K562 (cell line): ENCODE measurements around the gene LONRF2. TPM values are rescaled to one million over a fixed set of nuclear protein-coding genes. Genes with fewer than 3 reads are reported as not detected.

Source experiments
- ATAC-seq: fragments of 200-7000 bp; cut with Tn5 transposase; 3 replicates; pipeline ENCODE4 v1.9.1; 2020; ENCODE audit warnings: moderate library complexity
- BruUV-seq: library from RNA; stranded (reverse); fragments of 400-500 nt; replicated peaks from 2 replicates; lab custom pipeline; 2021; lab: Mats Ljungman, UMichigan
- CTCF ChIA-PET: fragments of 300-600 bp; formaldehyde crosslinking; extraction: SDS; loops from one replicate; lab custom pipeline; 2021; ENCODE audit warnings: low intra/inter-chr PET ratio; lab: Yijun Ruan, JAX
- POLR2A ChIA-PET: fragments of 300-600, 350-650 bp; sonication (Branson Sonifier 250); formaldehyde crosslinking; extraction: SDS; loops from one replicate; lab custom pipeline; 2021; ENCODE audit warnings: antibody characterized with exemption, inconsistent platforms; lab: Yijun Ruan, JAX
- DNase-seq, 4 experiments: peaks; one replicate each; pipeline versions ENCODE4 v3.0.0 to v3.0.0-alpha.2; 2011 to 2018; ENCODE audit warnings: low spot score in 3 of 4, mixed read lengths in 3 of 4; ENCODE audit errors: extremely low read depth in 1 of 4
- FAIRE-seq: peaks from 2 replicates; lab custom pipeline; 2011; peaks lifted over from hg19 to GRCh38; lab: Jason Lieb, UNC
- H2AFZ ChIP-seq: 2 replicates; pipeline ENCODE4 v1.6.0; 2011; ENCODE audit warnings: low read depth, low read length, control low read depth, inconsistent platforms
- H3K27ac ChIP-seq: fragments of 200-600 bp; 3 replicates; pipeline ENCODE4 v1.8.0; 2011; ENCODE audit warnings: low read depth, mild to moderate bottlenecking, control low read depth, inconsistent platforms, low read length, moderate library complexity, mixed read lengths; ENCODE audit errors: extremely low read depth
- H3K27me3 ChIP-seq, 2 experiments: fragments of 300-600 bp in 1 of 2; 2 replicates in 1 of 2; 3 replicates in 1 of 2; pipeline versions ENCODE4 v1.6.0 to v1.8.0; 2011; ENCODE audit warnings: inconsistent platforms in 2 of 2, low read length in 2 of 2, mild to moderate bottlenecking in 1 of 2, mixed read lengths in 1 of 2, moderate library complexity in 1 of 2; ENCODE audit not compliant: control insufficient read depth in 2 of 2, insufficient read depth in 2 of 2
- H3K36me3 ChIP-seq: fragments of 300-600 bp; 3 replicates; pipeline ENCODE4 v1.8.0; 2011; ENCODE audit warnings: mild to moderate bottlenecking, low read length, inconsistent platforms; ENCODE audit not compliant: control insufficient read depth, insufficient read depth
- H3K4me1 ChIP-seq, 2 experiments: fragments of 200-600 bp in 1 of 2; replicated peaks in 1 of 2; 2 replicates in 1 of 2; 3 replicates in 1 of 2; pipeline versions ENCODE4 v1.5.1 to v1.8.0; 2011; ENCODE audit warnings: inconsistent platforms in 2 of 2, low read length in 2 of 2, mild to moderate bottlenecking in 1 of 2, mixed read lengths in 1 of 2, moderate library complexity in 1 of 2; ENCODE audit not compliant: control insufficient read depth in 2 of 2, insufficient read depth in 2 of 2
- H3K4me2 ChIP-seq: 2 replicates; pipeline ENCODE4 v1.6.1; 2011; ENCODE audit warnings: low read length, control low read depth, inconsistent platforms, mixed read lengths; ENCODE audit not compliant: insufficient read depth
- H3K4me3 ChIP-seq: fragments of 200-600 bp; sonication (generic), shearing (Covaris generic); 2 replicates; pipeline ENCODE4 v1.5.1; 2016; ENCODE audit warnings: control low read depth, inconsistent platforms
- H3K79me2 ChIP-seq: fragments of 200-600 bp; 3 replicates; pipeline ENCODE4 v1.8.0; 2011; ENCODE audit warnings: low read length, inconsistent platforms; ENCODE audit not compliant: control insufficient read depth, insufficient read depth
- H3K9ac ChIP-seq, 2 experiments: 2 replicates each; pipeline versions ENCODE4 v1.6.0 to v1.6.1; 2011; ENCODE audit warnings: low read depth in 2 of 2, low read length in 2 of 2, control low read depth in 1 of 2, inconsistent platforms in 1 of 2, mild to moderate bottlenecking in 1 of 2, mixed read lengths in 1 of 2; ENCODE audit not compliant: insufficient read depth in 1 of 2
- H3K9me1 ChIP-seq: one replicate; pipeline ENCODE4 v1.6.0; 2011; ENCODE audit warnings: inconsistent platforms, mild to moderate bottlenecking, low read length, moderate library complexity; ENCODE audit not compliant: control insufficient read depth, insufficient read depth
- H3K9me3 ChIP-seq: replicated peaks from 2 replicates; pipeline ENCODE4 v1.5.1; 2011; ENCODE audit warnings: low read depth, low read length, inconsistent platforms; ENCODE audit not compliant: control insufficient read depth, insufficient read depth
- H4K20me1 ChIP-seq: replicated peaks from 2 replicates; pipeline ENCODE4 v1.6.1; 2011; ENCODE audit warnings: low read length, inconsistent platforms, mixed read lengths; ENCODE audit not compliant: control insufficient read depth, insufficient read depth
- ATF1 ChIP-seq, 2 experiments: fragments of 450-650 bp in 1 of 2; IDR thresholded peaks; 2 replicates each; pipeline ENCODE4 v1.6.1; 2016; ENCODE audit warnings: missing compliant biosample characterization in 1 of 2, missing genetic modification characterization in 1 of 2
- DPF2 ChIP-seq: fragments of 450-650 bp; IDR thresholded peaks from 2 replicates; pipeline ENCODE4 v1.6.1; 2016
- IRF2 ChIP-seq: sonication (generic); formaldehyde crosslinking; IDR thresholded peaks from 2 replicates; pipeline ENCODE4 v1.8.1; 2022; ENCODE audit warnings: mild to moderate bottlenecking, missing genetic modification reagents
- IRF9 ChIP-seq: fragments of 450-650 bp; IDR thresholded peaks from 2 replicates; pipeline ENCODE4 v1.6.1; 2016; ENCODE audit warnings: missing biosample characterization, missing genetic modification characterization
- L3MBTL2 ChIP-seq: fragments of 450-650 bp; IDR thresholded peaks from 2 replicates; pipeline ENCODE4 v1.6.1; 2016; ENCODE audit warnings: mild to moderate bottlenecking, moderate library complexity
- MAFG ChIP-seq: fragments of 450-650 bp; conservative IDR thresholded peaks from 2 replicates; pipeline ENCODE4 v1.6.1; 2016; ENCODE audit warnings: missing genetic modification characterization, missing compliant biosample characterization
- MECOM ChIP-seq: fragments of 250-450 bp; sonication (Bioruptor Pico); IDR thresholded peaks from 2 replicates; pipeline ENCODE4 v1.8.0; 2022; ENCODE audit warnings: inconsistent platforms
- NCOA2 ChIP-seq, 2 experiments: fragments of 450-650 bp; IDR thresholded peaks; 2 replicates each; pipeline ENCODE4 v1.6.1; 2018; ENCODE audit warnings: mild to moderate bottlenecking in 2 of 2, moderate library complexity in 1 of 2; ENCODE audit not compliant: partially characterized antibody in 2 of 2
- NELFE ChIP-seq: IDR thresholded peaks from 2 replicates; pipeline ENCODE4 v1.6.1; 2011; ENCODE audit warnings: mild to moderate bottlenecking; ENCODE audit not compliant: insufficient read depth, insufficient read length
- STAT5B ChIP-seq: fragments of 250-450 bp; sonication (Bioruptor Pico); IDR thresholded peaks from 2 replicates; pipeline ENCODE4 v1.8.0; 2021; ENCODE audit warnings: mild to moderate bottlenecking, inconsistent platforms
- ZFP36 ChIP-seq: fragments of 150-350 bp; IDR thresholded peaks from 2 replicates; pipeline ENCODE4 v1.6.1; 2018; ENCODE audit warnings: low read length, low read depth; ENCODE audit not compliant: partially characterized antibody
- WGBS: fragments of 100-300 bp; shearing (Covaris generic); methylation state at CpG from one replicate; pipeline ENCODE4 v1.1.6; 2016; ENCODE audit warnings: low coverage, mixed read lengths; ENCODE audit not compliant: insufficient coverage; ENCODE audit errors: missing lambda C conversion rate; 5-methylcytosine and 5-hydroxymethylcytosine counted together
- in situ Hi-C: fragments of 300-500 bp; cut with MboI; formaldehyde crosslinking; loops from 4 replicates; pipeline ENCODE4 v1.15.0; 2018; ENCODE audit warnings: inconsistent platforms, mixed read lengths
- intact Hi-C: fragments of 100-400 bp; cut with micrococcal nuclease; formaldehyde crosslinking; loops from 2 replicates; pipeline ENCODE4 v1.14.2; 2022
- polyA plus RNA-seq, 8 experiments: library from polyadenylated mRNA; depleted of rRNA in 4 of 8; stranded (reverse) in 5 of 8; unstranded in 3 of 8; fragments of >200 nt; fragmentation: Nextera tagmentation in 2 of 8; fragmentation: Illumina TruSeq in 1 of 8; extraction: Ambion mirVana in 2 of 8; extraction: Trizol in 1 of 8; gene quantifications; 2 replicates each; pipeline versions ENCODE4 v1.2.1 to v1.2.3, GENCODE V29; 2011 to 2014; ENCODE audit warnings: inconsistent platforms in 1 of 8, missing spikeins in 1 of 8
- total RNA-seq, 7 experiments: library from RNA; depleted of rRNA in 6 of 7; stranded (reverse); fragments of >200 nt in 6 of 7; fragmentation: Illumina TruSeq in 2 of 7; extraction: Trizol in 2 of 7; gene quantifications; 2 replicates each; pipeline versions ENCODE4 v1.2.1 to v1.2.3, GENCODE V29; 2011 to 2021; ENCODE audit warnings: low replicate concordance in 1 of 7
- TF ChIP-seq, protein P1 (sequence below): sonication (generic); formaldehyde crosslinking; IDR thresholded peaks from 2 replicates; pipeline ENCODE4 v1.8.0; 2022; ENCODE audit warnings: missing genetic modification reagents, mild to moderate bottlenecking, borderline replicate concordance

Gene LONRF2
- total and polyA plus RNA-seq, 9 of the 15 experiments (the other 6 are each of a cell fraction or from before 2014, with no cell fraction given) = 0.35 to 5.0 (median 2.7) TPM

- H3K36me3 ChIP-seq = no peaks in the 10 kb centered on the region; the same call in 2 of the 3 replicates
- no peaks in the 10 kb centered on the region for H4K20me1 ChIP-seq
- H3K9me1 ChIP-seq = no peaks in the 10 kb centered on the region
- no peak overlapping the region for H3K9ac ChIP-seq
- H3K4me2 ChIP-seq = no peak overlapping the region
- peaks cover 6% of the 10 kb centered on the region; the same call in 1 of the 2 replicates for H3K9me3 ChIP-seq
- ATAC-seq (peak; percentile 32; the same call in 2 of the 3 replicates), DNase-seq (no peak), FAIRE-seq (no peak)
- H3K4me3 ChIP-seq = no peak overlapping the region
- no peak overlapping the region for H2AFZ ChIP-seq
- intact Hi-C loops = no loop called here
- in situ Hi-C loops = no loop called here
- no TSS peak for BruUV-seq
- no peaks in the 10 kb centered on the region for H3K79me2 ChIP-seq
- no peak for TF ChIP-seq STAT5B (CRISPR knock-in tag)
- peak; percentile 40; the same call in 1 of the 2 replicates for TF ChIP-seq L3MBTL2
- WGBS = 47% methylated on average over 6 of the region's 6 CpGs
- ChIA-PET POLR2A (interaction anchor here (0.7 to 1.0 kb wide), 2 partner anchors 11 to 350 kb away, joined by 4 read pairs; no protein-coding TSS in a partner anchor), CTCF (no interaction called here)
- H3K27me3 ChIP-seq = no peaks in the 10 kb centered on the region
- no peak overlapping the region for H3K27ac ChIP-seq
- peaks cover 7 to 9% of the 10 kb centered on the region in 2 experiments; a peak in 4 of 5 replicates for H3K4me1 ChIP-seq
Measured at GRCh38 chr2:100274076-100274475, 48.2 kb downstream of the LONRF2 start.

DNA sequence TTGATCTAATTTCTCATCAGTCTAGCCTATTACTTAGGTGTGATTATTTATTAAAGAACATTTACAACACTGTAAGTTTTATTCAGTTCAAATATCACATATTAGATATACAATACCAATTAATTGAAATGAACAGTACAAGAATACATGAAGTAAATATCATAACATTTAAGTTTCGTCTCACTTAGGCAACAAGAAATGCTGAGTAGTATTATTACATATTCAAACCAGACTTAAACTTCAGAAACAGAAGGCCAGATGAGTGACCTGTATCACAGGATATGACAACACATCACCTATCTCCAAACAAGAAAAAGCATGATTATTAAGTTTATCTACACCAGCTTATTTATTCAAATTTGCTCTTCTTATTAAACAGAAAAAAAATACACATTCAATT, 48.9 kb downstream of the LONRF2 start:
- H3K27me3 ChIP-seq = no peaks in the 10 kb centered on the region
- no peak overlapping the region for H2AFZ ChIP-seq
- in situ Hi-C loops (no loop called here), intact Hi-C loops (no loop called here)
- WGBS = 83% methylated on average over 1 of the region's 1 CpG
- ATAC-seq (no peak), DNase-seq (no peak), FAIRE-seq (peak; percentile 11)
- H3K9ac ChIP-seq = no peak overlapping the region
- no peaks in the 10 kb centered on the region for H3K9me1 ChIP-seq
- H3K4me3 ChIP-seq = no peak overlapping the region
- no peaks in the 10 kb centered on the region for H3K79me2 ChIP-seq
- ChIA-PET CTCF (no interaction called here), POLR2A (no interaction called here)
- peaks cover under 1 to 2% of the 10 kb centered on the region in 2 experiments; a peak in 2 of 5 replicates for H3K4me1 ChIP-seq
- no peak overlapping the region for H3K4me2 ChIP-seq
- BruUV-seq = no TSS peak
- H3K9me3 ChIP-seq = peaks cover 6% of the 10 kb centered on the region; the same call in 1 of the 2 replicates
- H3K27ac ChIP-seq = no peak overlapping the region
- no peaks in the 10 kb centered on the region; the same call in 2 of the 3 replicates for H3K36me3 ChIP-seq
- no peaks in the 10 kb centered on the region for H4K20me1 ChIP-seq
- no peak for TF ChIP-seq ATF1 (CRISPR knock-in tag; IDR thresholded peaks at IDR 0.05)
- no peak for TF ChIP-seq ATF1 (tag; IDR thresholded peaks at IDR 0.05)
- no peak for TF ChIP-seq DPF2
- no peak; the same call in 1 of the 2 replicates for TF ChIP-seq MAFG (tag)
- no peak for TF ChIP-seq NCOA2 (IDR thresholded peaks at IDR 0.05; ENCODE audit: partially characterized antibody in 2 of 2)
- TF ChIP-seq IRF9 = no peak
- TF ChIP-seq ZFP36 = no peak
- no peak for TF ChIP-seq NELFE
- TF ChIP-seq IRF2 = no peak
- no peak for TF ChIP-seq MECOM (CRISPR knock-in tag)
- TF ChIP-seq, protein P1, sequence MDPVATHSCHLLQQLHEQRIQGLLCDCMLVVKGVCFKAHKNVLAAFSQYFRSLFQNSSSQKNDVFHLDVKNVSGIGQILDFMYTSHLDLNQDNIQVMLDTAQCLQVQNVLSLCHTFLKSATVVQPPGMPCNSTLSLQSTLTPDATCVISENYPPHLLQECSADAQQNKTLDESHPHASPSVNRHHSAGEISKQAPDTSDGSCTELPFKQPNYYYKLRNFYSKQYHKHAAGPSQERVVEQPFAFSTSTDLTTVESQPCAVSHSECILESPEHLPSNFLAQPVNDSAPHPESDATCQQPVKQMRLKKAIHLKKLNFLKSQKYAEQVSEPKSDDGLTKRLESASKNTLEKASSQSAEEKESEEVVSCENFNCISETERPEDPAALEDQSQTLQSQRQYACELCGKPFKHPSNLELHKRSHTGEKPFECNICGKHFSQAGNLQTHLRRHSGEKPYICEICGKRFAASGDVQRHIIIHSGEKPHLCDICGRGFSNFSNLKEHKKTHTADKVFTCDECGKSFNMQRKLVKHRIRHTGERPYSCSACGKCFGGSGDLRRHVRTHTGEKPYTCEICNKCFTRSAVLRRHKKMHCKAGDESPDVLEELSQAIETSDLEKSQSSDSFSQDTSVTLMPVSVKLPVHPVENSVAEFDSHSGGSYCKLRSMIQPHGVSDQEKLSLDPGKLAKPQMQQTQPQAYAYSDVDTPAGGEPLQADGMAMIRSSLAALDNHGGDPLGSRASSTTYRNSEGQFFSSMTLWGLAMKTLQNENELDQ (CRISPR knock-in tag) = no peak
